Neural progenitor cell (in vitro differentiated cells): ENCODE results near the gene TLN1. TPM values are rescaled to one million over a fixed set of nuclear protein-coding genes. Genes with fewer than 3 reads are reported as not detected.

Experiments
- DNase-seq: peaks from one replicate; pipeline ENCODE4 v3.0.0-alpha.2; 2016; ENCODE audit warnings: low spot score
- H2AFZ ChIP-seq: fragments of 200-600 bp; sonication (generic); replicated peaks from 2 replicates; pipeline ENCODE4 v1.6.1; 2016; ENCODE audit warnings: antibody characterized with exemption
- H3F3A ChIP-seq: fragments of 200-600 bp; sonication (generic); 2 replicates; pipeline ENCODE4 v1.6.1; 2016; ENCODE audit warnings: antibody characterized with exemption, low read depth
- H3K27ac ChIP-seq: fragments of 200-600 bp; sonication (generic); 2 replicates; pipeline ENCODE4 v1.5.1; 2016; ENCODE audit warnings: mild to moderate bottlenecking
- H3K27me3 ChIP-seq: fragments of 200-600 bp; sonication (generic); 2 replicates; pipeline ENCODE4 v1.6.1; 2016; ENCODE audit warnings: mild to moderate bottlenecking, moderate library complexity
- H3K36me3 ChIP-seq: fragments of 200-600 bp; sonication (generic); 2 replicates; pipeline ENCODE4 v1.5.1; 2016
- H3K4me1 ChIP-seq: fragments of 200-600 bp; sonication (generic); 2 replicates; pipeline ENCODE4 v1.6.1; 2016; ENCODE audit warnings: mixed run types
- H3K4me2 ChIP-seq: fragments of 200-600 bp; sonication (generic); 2 replicates; pipeline ENCODE4 v1.6.1; 2016
- H3K4me3 ChIP-seq: fragments of 200-600 bp; sonication (generic); 2 replicates; pipeline ENCODE4 v1.5.1; 2016
- H3K79me2 ChIP-seq: fragments of 200-600 bp; sonication (generic); 2 replicates; pipeline ENCODE4 v1.6.1; 2016; ENCODE audit warnings: low read depth
- H3K9ac ChIP-seq: fragments of 200-600 bp; sonication (generic); 2 replicates; pipeline ENCODE4 v1.6.1; 2016
- H3K9me3 ChIP-seq: fragments of 200-600 bp; sonication (generic); 2 replicates; pipeline ENCODE4 v1.5.1; 2016; ENCODE audit warnings: low read depth
- H4K20me1 ChIP-seq: fragments of 200-600 bp; sonication (generic); 2 replicates; pipeline ENCODE4 v1.6.1; 2016; ENCODE audit warnings: low read depth
- H3K27ac Mint-ChIP-seq: 3 replicates; pipeline ENCODE4 v1.8.0; 2021; ENCODE audit warnings: mixed read lengths
- H3K27me3 Mint-ChIP-seq: 2 replicates; pipeline ENCODE4 v1.8.0; 2022; ENCODE audit warnings: low read depth, mild to moderate bottlenecking, inconsistent platforms, moderate library complexity, mixed read lengths; ENCODE audit not compliant: insufficient read depth
- H3K36me3 Mint-ChIP-seq: 3 replicates; pipeline ENCODE4 v1.8.0; 2021; ENCODE audit warnings: mixed read lengths
- H3K4me1 Mint-ChIP-seq: 3 replicates; pipeline ENCODE4 v1.8.0; 2021; ENCODE audit warnings: mixed read lengths
- H3K4me3 Mint-ChIP-seq: 3 replicates; pipeline ENCODE4 v1.8.0; 2021; ENCODE audit warnings: mild to moderate bottlenecking, moderate library complexity, mixed read lengths
- H3K9me3 Mint-ChIP-seq: 3 replicates; pipeline ENCODE4 v1.8.0; 2020; ENCODE audit warnings: mixed read lengths
- EZH2 ChIP-seq: fragments of 200-600 bp; sonication (generic); IDR thresholded peaks from 2 replicates; pipeline ENCODE4 v1.6.1; 2017; ENCODE audit warnings: antibody characterized with exemption, mild to moderate bottlenecking, moderate library complexity
- EZH2phosphoT487 ChIP-seq: fragments of 200-600 bp; sonication (generic); IDR thresholded peaks from 2 replicates; pipeline ENCODE4 v1.6.1; 2017; ENCODE audit warnings: antibody characterized with exemption
- total RNA-seq: library from RNA; depleted of rRNA; stranded (reverse); fragments of >200 nt; gene quantifications from 2 replicates; pipeline ENCODE4 v1.2.3, GENCODE V29; 2015; ENCODE audit warnings: low replicate concordance
- TF ChIP-seq, protein P1 (sequence below): fragments of 200-600 bp; sonication (generic); IDR thresholded peaks from 2 replicates; pipeline ENCODE4 v1.5.1; 2017; ENCODE audit warnings: antibody characterized with exemption, mild to moderate bottlenecking

Gene TLN1
- total RNA-seq, 1 donor from 2014 or later, result 36.7 TPM

GRCh38 chr9:35656348-35656747 is 75.6 kb downstream of the TLN1 start:
- peaks cover 22% of the 10 kb centered on the region for H3K36me3 Mint-ChIP-seq
- peaks cover 10% of the 10 kb centered on the region for H4K20me1 ChIP-seq
- H3K9ac ChIP-seq, result no peak overlapping the region
- no peak for DNase-seq
- no peak overlapping the region for H3K4me3 ChIP-seq
- peaks cover 37% of the 10 kb centered on the region for H3F3A ChIP-seq
- no peaks in the 10 kb centered on the region for H3K9me3 ChIP-seq
- no peak overlapping the region for H3K4me2 ChIP-seq
- peaks cover 3% of the 10 kb centered on the region for H3K9me3 Mint-ChIP-seq
- no peak overlapping the region for H3K27ac Mint-ChIP-seq
- no peaks in the 10 kb centered on the region for H3K4me1 ChIP-seq
- no peaks in the 10 kb centered on the region for H3K36me3 ChIP-seq
- peak overlapping the region; percentile 91 for H3K4me3 Mint-ChIP-seq
- H3K27me3 ChIP-seq, result peaks cover 15% of the 10 kb centered on the region
- peaks cover 16% of the 10 kb centered on the region for H3K27me3 Mint-ChIP-seq
- H3K79me2 ChIP-seq, result peaks cover 8% of the 10 kb centered on the region
- H3K4me1 Mint-ChIP-seq, result peaks cover 35% of the 10 kb centered on the region
- H3K27ac ChIP-seq, result no peak overlapping the region
- TF ChIP-seq, protein P1, sequence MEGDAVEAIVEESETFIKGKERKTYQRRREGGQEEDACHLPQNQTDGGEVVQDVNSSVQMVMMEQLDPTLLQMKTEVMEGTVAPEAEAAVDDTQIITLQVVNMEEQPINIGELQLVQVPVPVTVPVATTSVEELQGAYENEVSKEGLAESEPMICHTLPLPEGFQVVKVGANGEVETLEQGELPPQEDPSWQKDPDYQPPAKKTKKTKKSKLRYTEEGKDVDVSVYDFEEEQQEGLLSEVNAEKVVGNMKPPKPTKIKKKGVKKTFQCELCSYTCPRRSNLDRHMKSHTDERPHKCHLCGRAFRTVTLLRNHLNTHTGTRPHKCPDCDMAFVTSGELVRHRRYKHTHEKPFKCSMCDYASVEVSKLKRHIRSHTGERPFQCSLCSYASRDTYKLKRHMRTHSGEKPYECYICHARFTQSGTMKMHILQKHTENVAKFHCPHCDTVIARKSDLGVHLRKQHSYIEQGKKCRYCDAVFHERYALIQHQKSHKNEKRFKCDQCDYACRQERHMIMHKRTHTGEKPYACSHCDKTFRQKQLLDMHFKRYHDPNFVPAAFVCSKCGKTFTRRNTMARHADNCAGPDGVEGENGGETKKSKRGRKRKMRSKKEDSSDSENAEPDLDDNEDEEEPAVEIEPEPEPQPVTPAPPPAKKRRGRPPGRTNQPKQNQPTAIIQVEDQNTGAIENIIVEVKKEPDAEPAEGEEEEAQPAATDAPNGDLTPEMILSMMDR, result no peak
- TF ChIP-seq EZH2phosphoT487, result no peak
- no peak for TF ChIP-seq EZH2
- no peak overlapping the region for H2AFZ ChIP-seq

DNA sequence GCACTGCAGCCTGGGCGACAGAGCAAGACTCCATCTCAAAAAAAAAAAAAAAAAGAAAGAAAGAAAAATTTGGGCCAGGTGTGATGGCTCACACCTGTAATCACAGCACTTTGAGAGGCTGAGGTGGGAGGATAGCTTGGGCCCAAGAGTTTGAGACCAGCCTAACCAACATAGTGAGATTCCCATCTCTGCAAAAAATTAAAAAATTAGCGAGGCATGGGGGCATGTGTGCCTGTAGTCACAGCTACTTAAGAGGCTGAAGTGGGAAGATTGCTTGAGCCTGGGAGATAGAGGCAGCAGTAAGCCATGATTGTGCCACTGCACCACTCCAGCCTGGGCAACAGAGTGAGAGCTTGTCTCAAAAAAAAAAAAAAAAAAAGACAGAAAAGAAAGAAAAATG is 78.4 kb downstream of the TLN1 start:
- Mint-ChIP-seq H3K4me3 (no peak overlapping the region), H3K27me3 (peaks cover 19% of the 10 kb centered on the region), H3K4me1 (peaks cover 19% of the 10 kb centered on the region), H3K36me3 (peaks cover 2% of the 10 kb centered on the region), H3K27ac (no peak overlapping the region), H3K9me3 (peaks cover 3% of the 10 kb centered on the region)
- H3K79me2 ChIP-seq, result no peaks in the 10 kb centered on the region
- DNase-seq, result no peak
- H3K9ac ChIP-seq, result no peak overlapping the region
- TF ChIP-seq EZH2, result no peak
- TF ChIP-seq EZH2phosphoT487, result no peak
- TF ChIP-seq, protein P1, result no peak
- H3K36me3 ChIP-seq, result no peaks in the 10 kb centered on the region
- H3K27me3 ChIP-seq, result peaks cover 15% of the 10 kb centered on the region
- no peak overlapping the region for H3K27ac ChIP-seq
- peaks cover 19% of the 10 kb centered on the region for H3F3A ChIP-seq
- H3K4me2 ChIP-seq, result no peak overlapping the region
- H3K4me3 ChIP-seq, result no peak overlapping the region
- peaks cover 9% of the 10 kb centered on the region for H3K4me1 ChIP-seq
- H3K9me3 ChIP-seq, result no peaks in the 10 kb centered on the region
- no peak overlapping the region for H2AFZ ChIP-seq
- H4K20me1 ChIP-seq, result no peaks in the 10 kb centered on the region

GRCh38 chr9:35652829-35653209 is 79.2 kb downstream of the TLN1 start:
- TF ChIP-seq EZH2phosphoT487 (no peak), EZH2 (no peak)
- TF ChIP-seq, protein P1, result no peak
- Histone ChIP-seq H3K79me2 (no peaks in the 10 kb centered on the region), H3K4me2 (no peak overlapping the region), H4K20me1 (no peaks in the 10 kb centered on the region), H3K9ac (no peak overlapping the region), H3K36me3 (no peaks in the 10 kb centered on the region), H3K4me1 (peaks cover 9% of the 10 kb centered on the region), H3K27me3 (peaks cover 21% of the 10 kb centered on the region), H3K4me3 (no peak overlapping the region), H3K27ac (no peak overlapping the region), H3K9me3 (no peaks in the 10 kb centered on the region), H2AFZ (no peak overlapping the region), H3F3A (peaks cover 17% of the 10 kb centered on the region)
- DNase-seq, result no peak
- Mint-ChIP-seq H3K4me1 (peaks cover 25% of the 10 kb centered on the region), H3K9me3 (peaks cover 1% of the 10 kb centered on the region), H3K36me3 (peaks cover under 1% of the 10 kb centered on the region), H3K27ac (no peak overlapping the region), H3K27me3 (peaks cover 17% of the 10 kb centered on the region), H3K4me3 (no peak overlapping the region)
